ENCODE results near the gene HSD17B11.
"Not testable (repeated sequence)": the region's sequence is repeated elsewhere in the genome, so short reads cannot be mapped to it uniquely, and the experiment has no call there.

Gene HSD17B11

DNA sequence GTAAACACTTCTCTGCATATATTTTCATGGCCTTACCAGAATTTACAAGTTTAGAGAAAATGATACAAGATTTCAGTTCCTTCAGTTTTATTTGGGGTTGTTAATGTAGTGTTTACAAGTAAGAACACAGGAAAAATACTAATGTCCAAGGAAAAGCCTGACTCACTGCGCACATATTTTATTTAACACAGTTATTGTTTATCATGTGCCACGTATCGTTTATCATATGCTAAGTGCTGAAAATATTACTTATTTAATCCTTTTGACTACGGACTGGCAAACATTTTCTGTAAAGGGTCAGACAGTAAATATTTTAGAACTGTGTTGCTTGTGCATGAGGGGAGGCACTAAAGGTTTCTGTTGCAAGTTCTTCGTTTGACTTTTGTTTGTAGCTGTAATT lies 69.1 kb downstream of the HSD17B11 start:
- no peak for DNase-seq
- Histone ChIP-seq H3K4me3 (ENCODE audit: low read depth, low read length) (no peak overlapping the region), H3K27me3 (no peaks in the 10 kb centered on the region), H3K36me3 (peaks cover under 1% of the 10 kb centered on the region; the same call in 1 of the 2 replicates), H3K9me3 (no peaks in the 10 kb centered on the region), H3K4me1 (peaks cover 2% of the 10 kb centered on the region)
- TF ChIP-seq, protein P1, sequence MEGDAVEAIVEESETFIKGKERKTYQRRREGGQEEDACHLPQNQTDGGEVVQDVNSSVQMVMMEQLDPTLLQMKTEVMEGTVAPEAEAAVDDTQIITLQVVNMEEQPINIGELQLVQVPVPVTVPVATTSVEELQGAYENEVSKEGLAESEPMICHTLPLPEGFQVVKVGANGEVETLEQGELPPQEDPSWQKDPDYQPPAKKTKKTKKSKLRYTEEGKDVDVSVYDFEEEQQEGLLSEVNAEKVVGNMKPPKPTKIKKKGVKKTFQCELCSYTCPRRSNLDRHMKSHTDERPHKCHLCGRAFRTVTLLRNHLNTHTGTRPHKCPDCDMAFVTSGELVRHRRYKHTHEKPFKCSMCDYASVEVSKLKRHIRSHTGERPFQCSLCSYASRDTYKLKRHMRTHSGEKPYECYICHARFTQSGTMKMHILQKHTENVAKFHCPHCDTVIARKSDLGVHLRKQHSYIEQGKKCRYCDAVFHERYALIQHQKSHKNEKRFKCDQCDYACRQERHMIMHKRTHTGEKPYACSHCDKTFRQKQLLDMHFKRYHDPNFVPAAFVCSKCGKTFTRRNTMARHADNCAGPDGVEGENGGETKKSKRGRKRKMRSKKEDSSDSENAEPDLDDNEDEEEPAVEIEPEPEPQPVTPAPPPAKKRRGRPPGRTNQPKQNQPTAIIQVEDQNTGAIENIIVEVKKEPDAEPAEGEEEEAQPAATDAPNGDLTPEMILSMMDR (IDR thresholded peaks at IDR 0.05; ENCODE audit: low read depth, low read length): no peak

DNA sequence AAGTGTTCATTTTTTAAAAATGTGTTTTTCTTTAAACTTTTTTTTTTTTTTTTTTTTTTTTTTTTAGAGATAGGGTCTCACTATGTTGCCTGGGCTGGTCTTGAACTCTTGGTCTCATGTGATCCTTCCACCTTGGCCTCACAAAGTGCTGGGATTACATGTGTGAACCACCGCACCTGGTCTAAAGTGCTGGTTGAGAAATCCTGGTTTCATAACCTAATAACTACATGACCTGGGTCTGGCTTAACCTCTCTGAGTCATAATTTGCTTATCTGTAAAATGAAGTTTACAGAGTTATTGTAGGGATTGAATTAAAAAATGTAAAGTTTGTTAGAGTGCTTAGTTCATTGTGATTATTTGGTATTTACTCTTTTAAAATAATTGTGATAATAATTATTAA lies 73.5 kb downstream of the HSD17B11 start:
- Histone ChIP-seq H3K36me3 (peaks cover 7% of the 10 kb centered on the region; the same call in 1 of the 2 replicates), H3K9me3 (no peaks in the 10 kb centered on the region), H3K4me1 (peaks cover 3% of the 10 kb centered on the region), H3K4me3 (ENCODE audit: low read depth, low read length) (no peak overlapping the region), H3K27me3 (no peaks in the 10 kb centered on the region)
- peak; percentile 21 for DNase-seq
- TF ChIP-seq, protein P1 (IDR thresholded peaks at IDR 0.05; ENCODE audit: low read depth, low read length): no peak

DNA sequence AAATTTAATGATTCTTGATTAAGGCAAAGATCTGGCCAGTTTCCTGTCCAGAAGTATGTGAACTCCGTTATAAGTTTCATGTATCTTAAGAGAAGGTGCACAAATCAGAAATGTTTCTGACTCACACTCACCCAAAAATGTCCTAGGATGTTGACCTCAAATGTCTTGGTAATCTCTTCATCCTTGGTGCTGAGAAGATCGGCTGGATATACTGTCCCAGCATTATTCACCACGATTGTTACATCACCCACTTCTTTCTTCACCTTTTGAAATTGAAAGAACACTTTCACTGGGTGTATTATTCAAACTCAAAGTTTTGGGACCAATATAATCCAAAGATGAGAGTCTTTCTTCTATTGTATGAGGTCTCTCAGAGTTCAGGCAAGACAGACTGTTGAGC lies 74.0 kb downstream of the HSD17B11 start:
- no peak for DNase-seq
- Histone ChIP-seq H3K27me3 (no peaks in the 10 kb centered on the region), H3K36me3 (peaks cover 7% of the 10 kb centered on the region; the same call in 1 of the 2 replicates), H3K4me3 (ENCODE audit: low read depth, low read length) (no peak overlapping the region), H3K4me1 (peaks cover 3% of the 10 kb centered on the region), H3K9me3 (no peaks in the 10 kb centered on the region)
- TF ChIP-seq, protein P1 (IDR thresholded peaks at IDR 0.05; ENCODE audit: low read depth, low read length): no peak

DNA sequence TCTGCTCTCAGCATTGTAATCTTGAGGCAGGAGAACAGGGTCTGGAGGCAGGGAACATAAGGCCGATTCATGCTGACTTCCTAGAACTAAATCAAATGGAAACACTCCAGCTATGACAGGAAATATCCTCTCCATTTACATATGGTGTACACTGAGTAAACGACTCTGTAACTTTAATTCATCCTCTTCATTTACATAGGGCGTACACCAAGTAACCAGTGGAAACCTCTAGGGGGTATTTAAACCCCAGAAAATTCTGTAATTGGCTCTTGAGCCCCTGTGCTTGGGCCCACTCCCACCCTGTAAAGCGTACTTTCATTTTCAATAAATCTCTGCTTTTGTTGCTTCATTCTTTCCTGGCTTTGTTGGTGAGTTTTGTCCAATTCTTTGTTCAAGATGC lies 76.0 kb downstream of the HSD17B11 start:
- not testable (repeated sequence) for H3K36me3 ChIP-seq, DNase-seq, H3K9me3 ChIP-seq

DNA sequence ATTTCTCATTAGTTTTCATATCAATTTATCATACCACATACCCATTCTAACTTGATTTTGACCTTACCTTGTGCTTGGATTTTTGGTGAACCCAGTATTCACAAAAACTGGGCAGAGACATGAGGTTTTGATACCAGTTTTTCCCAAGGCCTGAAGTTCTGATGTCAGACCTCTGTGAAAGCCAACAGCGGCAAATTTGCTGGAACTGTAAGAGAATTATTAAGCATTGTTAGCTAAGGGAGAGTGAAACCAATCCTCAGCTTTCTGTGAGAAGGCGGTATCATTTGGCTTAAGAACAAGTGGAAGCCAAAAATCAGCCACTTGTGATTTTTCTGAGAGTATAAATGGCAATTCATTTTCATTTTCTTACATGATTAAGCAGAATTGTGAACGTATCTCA lies 77.2 kb downstream of the HSD17B11 start:
- Histone ChIP-seq H3K4me3 (ENCODE audit: low read depth, low read length) (no peak overlapping the region), H3K36me3 (peaks cover 7% of the 10 kb centered on the region; the same call in 1 of the 2 replicates), H3K27me3 (no peaks in the 10 kb centered on the region), H3K9me3 (no peaks in the 10 kb centered on the region), H3K4me1 (peaks cover 3% of the 10 kb centered on the region)
- TF ChIP-seq, protein P1 (IDR thresholded peaks at IDR 0.05; ENCODE audit: low read depth, low read length): no peak
- DNase-seq: no peak

More for the DNA sequence above, 76.0 kb downstream of the HSD17B11 start:
- H3K4me3 ChIP-seq (ENCODE audit: low read depth, low read length); H3K4me1 ChIP-seq; H3K27me3 ChIP-seq: not testable (repeated sequence)

DNA sequence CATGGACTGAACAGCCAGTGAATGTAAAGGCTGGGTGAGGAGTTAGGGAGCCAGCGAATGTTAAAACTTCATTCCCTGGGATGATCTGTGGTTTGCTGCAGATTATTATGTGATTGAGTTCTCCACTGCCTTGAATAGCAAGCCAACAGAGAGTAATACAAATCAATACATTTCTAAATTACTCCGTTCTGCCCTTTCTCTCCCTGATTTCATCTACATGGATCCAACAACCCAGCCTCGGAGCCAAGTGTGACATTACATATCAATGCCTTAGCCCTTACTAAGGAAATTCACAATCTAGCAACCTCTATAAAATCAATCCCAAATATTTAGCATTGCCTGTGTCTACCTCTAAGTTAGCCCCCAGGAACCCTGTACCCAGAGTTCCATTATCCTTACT lies 79.3 kb downstream of the HSD17B11 start:
- no peak for DNase-seq
- TF ChIP-seq, protein P1 (IDR thresholded peaks at IDR 0.05; ENCODE audit: low read depth, low read length): no peak

More for the DNA sequence above, 79.3 kb downstream of the HSD17B11 start:
- Histone ChIP-seq H3K36me3 (peaks cover 4% of the 10 kb centered on the region; the same call in 1 of the 2 replicates), H3K4me3 (ENCODE audit: low read depth, low read length) (no peak overlapping the region), H3K9me3 (no peaks in the 10 kb centered on the region), H3K27me3 (no peaks in the 10 kb centered on the region), H3K4me1 (no peaks in the 10 kb centered on the region)
